GM12872 (cell line): ENCODE measurements around the gene AFP.

ENCODE experiments used
- CTCF ChIP-seq: IDR thresholded peaks from 3 replicates; pipeline ENCODE4 v1.5.1; 2011; ENCODE audit warnings: low read depth, mild to moderate bottlenecking, low read length, moderate library complexity; ENCODE audit not compliant: insufficient read depth

AFP gene

GRCh38 chr4:73415807-73416238, 20.2 kb upstream of the AFP start:
- no peak for TF ChIP-seq CTCF

- TF ChIP-seq CTCF = no peak
Measured at GRCh38 chr4:73416423-73417087, 19.5 kb upstream of the AFP start.

- no peak for TF ChIP-seq CTCF
Measured at GRCh38 chr4:73417342-73417741, 18.7 kb upstream of the AFP start.

- TF ChIP-seq CTCF = no peak
Measured at GRCh38 chr4:73417973-73418372, 18.0 kb upstream of the AFP start.

- no peak for TF ChIP-seq CTCF
Measured at GRCh38 chr4:73418677-73419076, 17.3 kb upstream of the AFP start.

GRCh38 chr4:73419106-73420038, 16.6 kb upstream of the AFP start:
- no peak for TF ChIP-seq CTCF

GRCh38 chr4:73420615-73421014, 15.4 kb upstream of the AFP start:
- no peak for TF ChIP-seq CTCF
